ENCODE measurements around the gene MCF2L. TPM values are rescaled to one million over a fixed set of nuclear protein-coding genes. Genes with fewer than 3 reads are reported as not detected.

MCF2L gene
- total RNA-seq, 1 experiment from 2014 or later: 22.1 TPM

DNA sequence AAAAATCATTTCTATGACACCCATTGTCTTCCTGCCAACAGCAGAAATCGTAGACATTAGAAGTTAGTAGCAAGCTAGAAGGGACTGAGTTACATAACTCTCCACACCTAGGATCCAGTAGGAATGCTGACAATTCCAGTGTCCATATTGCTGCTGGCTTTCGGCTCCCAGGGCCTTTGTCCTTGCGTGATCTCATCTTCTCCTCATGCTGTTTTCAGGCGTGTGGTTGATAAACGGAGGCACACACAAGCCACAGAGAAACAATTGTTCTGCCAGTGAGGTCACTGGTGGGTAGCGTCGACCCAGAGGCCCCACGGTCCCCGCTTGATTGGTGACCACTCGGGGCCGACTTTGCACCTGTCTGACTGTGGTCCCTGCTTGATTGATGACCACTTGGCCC is 104.9 kb downstream of the MCF2L start:
- no peaks in the 10 kb centered on the region for H3K9me3 Mint-ChIP-seq (ENCODE audit: unreplicated experiment)
- H3K27ac Mint-ChIP-seq (ENCODE audit: unreplicated experiment): no peak overlapping the region
- Histone ChIP-seq H3K4me1 (no peaks in the 10 kb centered on the region), H3K36me3 (ENCODE audit: control insufficient read depth, insufficient read depth, low read length) (no peaks in the 10 kb centered on the region; the same call in 1 of the 2 replicates), H3K9me3 (no peaks in the 10 kb centered on the region), H3K27me3 (replicated peaks; ENCODE audit: control insufficient read depth, insufficient read depth, low read length) (no peaks in the 10 kb centered on the region), H3K4me3 (ENCODE audit: low read depth, low read length) (no peak overlapping the region)
- BruUV-seq (replicated peaks): no TSS peak
- intact Hi-C loops (cut with micrococcal nuclease; ENCODE audit: unreplicated experiment): no loop called here
- H3K36me3 Mint-ChIP-seq (ENCODE audit: insufficient read depth, unreplicated experiment): no peaks in the 10 kb centered on the region
- TF ChIP-seq, protein P1, sequence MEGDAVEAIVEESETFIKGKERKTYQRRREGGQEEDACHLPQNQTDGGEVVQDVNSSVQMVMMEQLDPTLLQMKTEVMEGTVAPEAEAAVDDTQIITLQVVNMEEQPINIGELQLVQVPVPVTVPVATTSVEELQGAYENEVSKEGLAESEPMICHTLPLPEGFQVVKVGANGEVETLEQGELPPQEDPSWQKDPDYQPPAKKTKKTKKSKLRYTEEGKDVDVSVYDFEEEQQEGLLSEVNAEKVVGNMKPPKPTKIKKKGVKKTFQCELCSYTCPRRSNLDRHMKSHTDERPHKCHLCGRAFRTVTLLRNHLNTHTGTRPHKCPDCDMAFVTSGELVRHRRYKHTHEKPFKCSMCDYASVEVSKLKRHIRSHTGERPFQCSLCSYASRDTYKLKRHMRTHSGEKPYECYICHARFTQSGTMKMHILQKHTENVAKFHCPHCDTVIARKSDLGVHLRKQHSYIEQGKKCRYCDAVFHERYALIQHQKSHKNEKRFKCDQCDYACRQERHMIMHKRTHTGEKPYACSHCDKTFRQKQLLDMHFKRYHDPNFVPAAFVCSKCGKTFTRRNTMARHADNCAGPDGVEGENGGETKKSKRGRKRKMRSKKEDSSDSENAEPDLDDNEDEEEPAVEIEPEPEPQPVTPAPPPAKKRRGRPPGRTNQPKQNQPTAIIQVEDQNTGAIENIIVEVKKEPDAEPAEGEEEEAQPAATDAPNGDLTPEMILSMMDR (IDR thresholded peaks at IDR 0.05; ENCODE audit: insufficient read depth in 1 of 2, low read depth in 1 of 2, low read length in 1 of 2, severe bottlenecking in 1 of 2, unreplicated experiment in 1 of 2): no peak
- ChIA-PET POLR2A (interaction anchor here (0.7 kb wide), 1 partner anchor 110 kb away, joined by 3 read pairs; no protein-coding TSS in a partner anchor), CTCF (no interaction called here)
- no peak overlapping the region for H3K4me3 Mint-ChIP-seq (ENCODE audit: unreplicated experiment)
- no peaks in the 10 kb centered on the region for H3K4me1 Mint-ChIP-seq (ENCODE audit: low read depth, unreplicated experiment)
- H3K27me3 Mint-ChIP-seq (ENCODE audit: insufficient read depth, unreplicated experiment): no peaks in the 10 kb centered on the region
- DNase-seq: no peak

DNA sequence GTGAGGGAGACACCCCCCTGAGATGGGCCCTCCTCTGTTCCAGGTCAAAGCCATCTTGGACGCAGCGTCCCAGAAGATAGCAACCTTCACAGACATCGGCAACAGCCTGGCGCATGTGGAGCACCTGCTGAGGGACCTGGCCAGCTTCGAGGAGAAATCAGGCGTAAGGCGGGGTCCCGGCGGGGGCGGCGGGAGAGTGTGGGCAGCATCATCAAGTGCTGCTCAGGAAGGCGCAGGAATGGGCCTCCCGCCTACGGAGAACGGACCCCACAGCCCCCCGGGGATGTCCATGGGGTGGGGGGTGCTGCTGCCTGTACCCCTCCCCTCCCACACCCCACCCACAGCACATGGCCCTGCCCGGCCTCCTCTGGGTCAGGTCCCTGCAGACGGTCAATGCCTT is 105.4 kb downstream of the MCF2L start:
- DNase-seq: no peak
- intact Hi-C loops (cut with micrococcal nuclease; ENCODE audit: unreplicated experiment): no loop called here
- CTCF ChIA-PET: no interaction called here
- H3K4me3 ChIP-seq (ENCODE audit: low read depth, low read length): no peak overlapping the region
- no peaks in the 10 kb centered on the region for H3K27me3 Mint-ChIP-seq (ENCODE audit: insufficient read depth, unreplicated experiment)
- no TSS peak for BruUV-seq (replicated peaks)
- no peaks in the 10 kb centered on the region; the same call in 1 of the 2 replicates for H3K36me3 ChIP-seq (ENCODE audit: control insufficient read depth, insufficient read depth, low read length)
- no peak overlapping the region for H3K4me3 Mint-ChIP-seq (ENCODE audit: unreplicated experiment)
- H3K36me3 Mint-ChIP-seq (ENCODE audit: insufficient read depth, unreplicated experiment): no peaks in the 10 kb centered on the region
- TF ChIP-seq, protein P1 (IDR thresholded peaks at IDR 0.05; ENCODE audit: insufficient read depth in 1 of 2, low read depth in 1 of 2, low read length in 1 of 2, severe bottlenecking in 1 of 2, unreplicated experiment in 1 of 2): no peak
- H3K9me3 Mint-ChIP-seq (ENCODE audit: unreplicated experiment): no peaks in the 10 kb centered on the region
- no peaks in the 10 kb centered on the region for H3K4me1 Mint-ChIP-seq (ENCODE audit: low read depth, unreplicated experiment)
- no peaks in the 10 kb centered on the region for H3K27me3 ChIP-seq (replicated peaks; ENCODE audit: control insufficient read depth, insufficient read depth, low read length)
- H3K4me1 ChIP-seq: no peaks in the 10 kb centered on the region
- POLR2A ChIA-PET: interaction anchor here (0.7 kb wide), 1 partner anchor 109 kb away, joined by 3 read pairs; no protein-coding TSS in a partner anchor
- no peaks in the 10 kb centered on the region for H3K9me3 ChIP-seq
- no peak overlapping the region for H3K27ac Mint-ChIP-seq (ENCODE audit: unreplicated experiment)

DNA sequence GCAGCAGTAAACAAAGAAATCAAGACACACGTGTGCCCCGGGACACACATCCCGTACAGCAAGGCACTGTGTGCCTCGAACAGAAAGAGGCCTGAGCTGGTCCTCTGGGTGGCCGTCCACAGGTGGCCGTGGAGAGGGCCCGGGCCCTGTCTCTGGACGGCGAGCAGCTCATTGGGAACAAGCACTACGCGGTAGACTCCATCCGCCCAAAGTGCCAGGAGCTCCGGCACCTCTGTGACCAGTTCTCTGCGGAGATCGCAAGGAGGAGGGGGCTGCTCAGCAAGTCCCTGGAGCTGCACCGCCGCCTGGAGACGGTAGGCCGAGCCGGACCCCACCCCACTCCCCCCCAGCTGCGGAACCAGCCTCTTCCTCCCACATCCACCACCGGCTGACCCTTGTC is 105.9 kb downstream of the MCF2L start:
- Mint-ChIP-seq H3K36me3 (ENCODE audit: insufficient read depth, unreplicated experiment) (no peaks in the 10 kb centered on the region), H3K27ac (ENCODE audit: unreplicated experiment) (no peak overlapping the region), H3K27me3 (ENCODE audit: insufficient read depth, unreplicated experiment) (no peaks in the 10 kb centered on the region), H3K4me1 (ENCODE audit: low read depth, unreplicated experiment) (no peaks in the 10 kb centered on the region), H3K9me3 (ENCODE audit: unreplicated experiment) (no peaks in the 10 kb centered on the region), H3K4me3 (ENCODE audit: unreplicated experiment) (no peak overlapping the region)
- POLR2A ChIA-PET: no interaction called here
- TF ChIP-seq, protein P1 (IDR thresholded peaks at IDR 0.05; ENCODE audit: insufficient read depth in 1 of 2, low read depth in 1 of 2, low read length in 1 of 2, severe bottlenecking in 1 of 2, unreplicated experiment in 1 of 2): no peak
- DNase-seq: no peak
- CTCF ChIA-PET: no interaction called here
- intact Hi-C loops (cut with micrococcal nuclease; ENCODE audit: unreplicated experiment): no loop called here
- Histone ChIP-seq H3K36me3 (ENCODE audit: control insufficient read depth, insufficient read depth, low read length) (no peaks in the 10 kb centered on the region; the same call in 1 of the 2 replicates), H3K27me3 (replicated peaks; ENCODE audit: control insufficient read depth, insufficient read depth, low read length) (no peaks in the 10 kb centered on the region), H3K4me1 (no peaks in the 10 kb centered on the region), H3K9me3 (no peaks in the 10 kb centered on the region), H3K4me3 (ENCODE audit: low read depth, low read length) (no peak overlapping the region)
- no TSS peak for BruUV-seq (replicated peaks)

Data from Caco-2 (cell line).